Measurements from ENCODE around the gene UNC119B.

The UNC119B gene

GRCh38 chr12:120688527-120689071 lies 21.7 kb upstream of the UNC119B start:
- DNase-seq (ENCODE audit: low read depth): no peak

- DNase-seq (ENCODE audit: low read depth): no peak
Measured at GRCh38 chr12:120689397-120690082, 20.7 kb upstream of the UNC119B start.

GRCh38 chr12:120690083-120690450 lies 20.2 kb upstream of the UNC119B start:
- no peak for DNase-seq (ENCODE audit: low read depth)

GRCh38 chr12:120690978-120691377 lies 19.3 kb upstream of the UNC119B start:
- no peak for DNase-seq (ENCODE audit: low read depth)

- DNase-seq (ENCODE audit: low read depth): no peak
Measured at GRCh38 chr12:120692524-120693033, 17.7 kb upstream of the UNC119B start.

GRCh38 chr12:120693848-120694247 lies 16.4 kb upstream of the UNC119B start:
- DNase-seq (ENCODE audit: low read depth): no peak

GRCh38 chr12:120696626-120697025 lies 13.6 kb upstream of the UNC119B start:
- no peak for DNase-seq (ENCODE audit: low read depth)

- DNase-seq (ENCODE audit: low read depth): no peak
Measured at GRCh38 chr12:120697344-120697743, 12.9 kb upstream of the UNC119B start.

GRCh38 chr12:120698665-120699064 lies 11.6 kb upstream of the UNC119B start:
- no peak for DNase-seq (ENCODE audit: low read depth)

- no peak for DNase-seq (ENCODE audit: low read depth)
Measured at GRCh38 chr12:120699553-120699952, 10.7 kb upstream of the UNC119B start.

- no peak for DNase-seq (ENCODE audit: low read depth)
Measured at GRCh38 chr12:120700886-120701285, 9.4 kb upstream of the UNC119B start.

- DNase-seq (ENCODE audit: low read depth): no peak
Measured at GRCh38 chr12:120702637-120703036, 7.6 kb upstream of the UNC119B start.

GRCh38 chr12:120703311-120703942 lies 6.8 kb upstream of the UNC119B start:
- DNase-seq (ENCODE audit: low read depth): no peak

- no peak for DNase-seq (ENCODE audit: low read depth)
Measured at GRCh38 chr12:120705618-120706017, 4.6 kb upstream of the UNC119B start.

- no peak for DNase-seq (ENCODE audit: low read depth)
Measured at GRCh38 chr12:120706029-120706428, 4.2 kb upstream of the UNC119B start.

- no peak for DNase-seq (ENCODE audit: low read depth)
Measured at GRCh38 chr12:120708651-120709050, 1.6 kb upstream of the UNC119B start.

- DNase-seq (ENCODE audit: low read depth): no peak
Measured at GRCh38 chr12:120710805-120711296, 593 bp downstream of the UNC119B start.

GRCh38 chr12:120711411-120711810 lies 1.2 kb downstream of the UNC119B start:
- no peak for DNase-seq (ENCODE audit: low read depth)

- no peak for DNase-seq (ENCODE audit: low read depth)
Measured at GRCh38 chr12:120712610-120713009, 2.4 kb downstream of the UNC119B start.

GRCh38 chr12:120713861-120714482 lies 3.7 kb downstream of the UNC119B start:
- DNase-seq (ENCODE audit: low read depth): peak; percentile 71

GRCh38 chr12:120718055-120718454 lies 7.8 kb downstream of the UNC119B start:
- no peak for DNase-seq (ENCODE audit: low read depth)

- DNase-seq (ENCODE audit: low read depth): no peak
Measured at GRCh38 chr12:120719072-120719471, 8.8 kb downstream of the UNC119B start.
